SK-N-SH treated with all-trans-retinoic acid at 6 μM for 48 hours (cell line): ENCODE data around the gene KAT6B.

Experiments used
- ATAC-seq: fragments of 200-7000 bp; cut with Tn5 transposase; 3 replicates; pipeline ENCODE4 v1.9.1; 2020; ENCODE audit warnings: mild to moderate bottlenecking, moderate library complexity
- ARNTL ChIP-seq: fragments of 450-650 bp; formaldehyde crosslinking; IDR thresholded peaks from 2 replicates; pipeline ENCODE4 v1.5.0; 2020; ENCODE audit warnings: low read depth, mild to moderate bottlenecking, moderate library complexity, borderline replicate concordance
- BACH2 ChIP-seq: fragments of 250-450 bp; sonication (Bioruptor Pico); IDR thresholded peaks from 2 replicates; pipeline ENCODE4 v1.9.0; 2021; ENCODE audit warnings: mild to moderate bottlenecking, borderline replicate concordance
- CSDC2 ChIP-seq: fragments of 250-450 bp; sonication (Bioruptor Pico); IDR thresholded peaks from 2 replicates; pipeline ENCODE4 v1.5.0; 2020; ENCODE audit warnings: mild to moderate bottlenecking, moderate library complexity
- CSRNP3 ChIP-seq: fragments of 250-450 bp; sonication (Bioruptor Pico); IDR thresholded peaks from 2 replicates; pipeline ENCODE4 v1.5.1; 2021; ENCODE audit warnings: mild to moderate bottlenecking, moderate library complexity
- ESRRG ChIP-seq: fragments of 250-450 bp; sonication (Bioruptor Pico); IDR thresholded peaks from 2 replicates; pipeline ENCODE4 v1.6.1; 2021; ENCODE audit warnings: mild to moderate bottlenecking
- GLIS3 ChIP-seq: fragments of 250-450 bp; sonication (Bioruptor Pico); IDR thresholded peaks from 2 replicates; pipeline ENCODE4 v1.5.0; 2020; ENCODE audit warnings: mild to moderate bottlenecking, moderate library complexity
- ISL1 ChIP-seq: fragments of 250-450 bp; sonication (Bioruptor Pico); IDR thresholded peaks from 2 replicates; pipeline ENCODE4 v2.1.2; 2022; ENCODE audit warnings: mild to moderate bottlenecking, moderate library complexity
- OSR1 ChIP-seq: fragments of 250-450 bp; sonication (Bioruptor Pico); IDR thresholded peaks from 2 replicates; pipeline ENCODE4 v1.8.0; 2022; ENCODE audit warnings: moderate library complexity, mild to moderate bottlenecking, inconsistent platforms
- PATZ1 ChIP-seq: fragments of 250-450 bp; sonication (Bioruptor Pico); IDR thresholded peaks from 2 replicates; pipeline ENCODE4 v1.8.0; 2020; ENCODE audit warnings: mild to moderate bottlenecking, moderate library complexity, borderline replicate concordance
- PPARA ChIP-seq: fragments of 250-450 bp; sonication (Bioruptor Pico); IDR thresholded peaks from 2 replicates; pipeline ENCODE4 v1.5.0; 2020; ENCODE audit warnings: mild to moderate bottlenecking, borderline replicate concordance
- RARB ChIP-seq: fragments of 250-450 bp; sonication (Bioruptor Pico); IDR thresholded peaks from 2 replicates; pipeline ENCODE4 v1.8.0; 2021; ENCODE audit warnings: mild to moderate bottlenecking, moderate library complexity
- SNAI2 ChIP-seq: fragments of 250-450 bp; sonication (Bioruptor Pico); IDR thresholded peaks from 2 replicates; pipeline ENCODE4 v1.5.0; 2020; ENCODE audit warnings: mild to moderate bottlenecking, moderate library complexity
- TCF4 ChIP-seq: fragments of 250-450 bp; sonication (Bioruptor Pico); IDR thresholded peaks from 2 replicates; pipeline ENCODE4 v1.8.0; 2021; ENCODE audit warnings: mild to moderate bottlenecking, moderate library complexity, borderline replicate concordance
- TOX ChIP-seq: fragments of 250-450 bp; sonication (Bioruptor Pico); IDR thresholded peaks from 2 replicates; pipeline ENCODE4 v1.8.0; 2021; ENCODE audit warnings: mild to moderate bottlenecking, moderate library complexity, borderline replicate concordance
- ZFP3 ChIP-seq: fragments of 250-450 bp; sonication (Bioruptor Pico); IDR thresholded peaks from 2 replicates; pipeline ENCODE4 v1.5.0; 2020; ENCODE audit warnings: mild to moderate bottlenecking, moderate library complexity
- ZNF565 ChIP-seq: fragments of 450-650 bp; formaldehyde crosslinking; conservative IDR thresholded peaks from 2 replicates; pipeline ENCODE4 v1.5.0; 2020; ENCODE audit warnings: low read depth, mild to moderate bottlenecking, moderate library complexity
- ZNF70 ChIP-seq: fragments of 450-650 bp; formaldehyde crosslinking; IDR thresholded peaks from 2 replicates; pipeline ENCODE4 v1.5.0; 2020; ENCODE audit warnings: mild to moderate bottlenecking, moderate library complexity
- ZNF8 ChIP-seq: fragments of 450-650 bp; formaldehyde crosslinking; IDR thresholded peaks from 2 replicates; pipeline ENCODE4 v1.5.0; 2020; ENCODE audit warnings: mild to moderate bottlenecking, moderate library complexity
- TF ChIP-seq, protein P1 (sequence below): fragments of 250-450 bp; sonication (Bioruptor Pico); IDR thresholded peaks from 2 replicates; pipeline ENCODE4 v1.5.0; 2020; ENCODE audit warnings: mild to moderate bottlenecking, moderate library complexity
- TF ChIP-seq, protein P2 (sequence below): fragments of 250-450 bp; sonication (Bioruptor Pico); IDR thresholded peaks from 2 replicates; pipeline ENCODE4 v1.5.1; 2020; ENCODE audit warnings: low read depth, mild to moderate bottlenecking, moderate library complexity
- TF ChIP-seq, protein P3 (sequence below): fragments of 250-450 bp; sonication (Bioruptor Pico); IDR thresholded peaks from 2 replicates; pipeline ENCODE4 v1.8.0; 2021; ENCODE audit warnings: low read depth, mild to moderate bottlenecking, moderate library complexity, borderline replicate concordance

The KAT6B gene

GRCh38 chr10:74823791-74824183 lies 2.6 kb upstream of the KAT6B start:
- TF ChIP-seq TOX (CRISPR knock-in tag) (no peak), CSRNP3 (no peak), ZNF70 (CRISPR knock-in tag) (no peak), PPARA (no peak), ZFP3 (CRISPR knock-in tag) (no peak), ARNTL (CRISPR knock-in tag) (no peak), CSDC2 (CRISPR knock-in tag) (no peak), ZNF8 (CRISPR knock-in tag) (no peak), OSR1 (no peak)
- TF ChIP-seq, protein P1, sequence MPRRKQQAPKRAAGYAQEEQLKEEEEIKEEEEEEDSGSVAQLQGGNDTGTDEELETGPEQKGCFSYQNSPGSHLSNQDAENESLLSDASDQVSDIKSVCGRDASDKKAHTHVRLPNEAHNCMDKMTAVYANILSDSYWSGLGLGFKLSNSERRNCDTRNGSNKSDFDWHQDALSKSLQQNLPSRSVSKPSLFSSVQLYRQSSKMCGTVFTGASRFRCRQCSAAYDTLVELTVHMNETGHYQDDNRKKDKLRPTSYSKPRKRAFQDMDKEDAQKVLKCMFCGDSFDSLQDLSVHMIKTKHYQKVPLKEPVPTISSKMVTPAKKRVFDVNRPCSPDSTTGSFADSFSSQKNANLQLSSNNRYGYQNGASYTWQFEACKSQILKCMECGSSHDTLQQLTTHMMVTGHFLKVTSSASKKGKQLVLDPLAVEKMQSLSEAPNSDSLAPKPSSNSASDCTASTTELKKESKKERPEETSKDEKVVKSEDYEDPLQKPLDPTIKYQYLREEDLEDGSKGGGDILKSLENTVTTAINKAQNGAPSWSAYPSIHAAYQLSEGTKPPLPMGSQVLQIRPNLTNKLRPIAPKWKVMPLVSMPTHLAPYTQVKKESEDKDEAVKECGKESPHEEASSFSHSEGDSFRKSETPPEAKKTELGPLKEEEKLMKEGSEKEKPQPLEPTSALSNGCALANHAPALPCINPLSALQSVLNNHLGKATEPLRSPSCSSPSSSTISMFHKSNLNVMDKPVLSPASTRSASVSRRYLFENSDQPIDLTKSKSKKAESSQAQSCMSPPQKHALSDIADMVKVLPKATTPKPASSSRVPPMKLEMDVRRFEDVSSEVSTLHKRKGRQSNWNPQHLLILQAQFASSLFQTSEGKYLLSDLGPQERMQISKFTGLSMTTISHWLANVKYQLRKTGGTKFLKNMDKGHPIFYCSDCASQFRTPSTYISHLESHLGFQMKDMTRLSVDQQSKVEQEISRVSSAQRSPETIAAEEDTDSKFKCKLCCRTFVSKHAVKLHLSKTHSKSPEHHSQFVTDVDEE (CRISPR knock-in tag), result no peak
- ATAC-seq, result no peak

GRCh38 chr10:74824184-74824899 lies 2.1 kb upstream of the KAT6B start:
- TF ChIP-seq ARNTL (CRISPR knock-in tag) (no peak), ESRRG (no peak), GLIS3 (CRISPR knock-in tag) (no peak), CSDC2 (CRISPR knock-in tag) (no peak), PATZ1 (CRISPR knock-in tag) (no peak), ISL1 (CRISPR knock-in tag) (no peak), PPARA (no peak), BACH2 (CRISPR knock-in tag) (no peak), RARB (CRISPR knock-in tag) (no peak), OSR1 (no peak), TCF4 (CRISPR knock-in tag) (no peak)
- no peak for ATAC-seq

DNA sequence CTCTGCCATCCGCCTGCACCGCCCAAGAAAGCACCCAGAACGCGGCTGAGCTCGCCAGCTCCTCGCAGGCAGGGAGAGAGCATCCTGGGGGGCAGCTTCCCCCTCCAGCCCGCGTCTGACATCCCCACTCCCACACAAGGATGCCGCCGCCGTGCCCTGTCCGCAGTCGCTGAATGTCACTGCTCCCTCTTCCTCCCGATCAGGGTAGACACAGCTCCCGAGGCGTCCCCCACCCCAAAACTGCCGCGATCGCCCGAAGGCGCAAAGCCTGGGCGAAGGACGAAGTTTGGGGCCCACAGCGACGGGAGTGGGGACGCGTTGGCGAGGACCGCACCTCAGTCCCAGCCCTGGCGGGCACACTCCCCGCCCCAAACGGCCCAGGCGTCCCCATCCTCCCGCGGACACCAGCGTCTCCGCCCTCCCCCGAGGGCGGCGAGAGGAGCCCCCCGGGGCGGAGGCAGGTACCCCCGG lies 1.5 kb upstream of the KAT6B start:
- TF ChIP-seq, protein P2, sequence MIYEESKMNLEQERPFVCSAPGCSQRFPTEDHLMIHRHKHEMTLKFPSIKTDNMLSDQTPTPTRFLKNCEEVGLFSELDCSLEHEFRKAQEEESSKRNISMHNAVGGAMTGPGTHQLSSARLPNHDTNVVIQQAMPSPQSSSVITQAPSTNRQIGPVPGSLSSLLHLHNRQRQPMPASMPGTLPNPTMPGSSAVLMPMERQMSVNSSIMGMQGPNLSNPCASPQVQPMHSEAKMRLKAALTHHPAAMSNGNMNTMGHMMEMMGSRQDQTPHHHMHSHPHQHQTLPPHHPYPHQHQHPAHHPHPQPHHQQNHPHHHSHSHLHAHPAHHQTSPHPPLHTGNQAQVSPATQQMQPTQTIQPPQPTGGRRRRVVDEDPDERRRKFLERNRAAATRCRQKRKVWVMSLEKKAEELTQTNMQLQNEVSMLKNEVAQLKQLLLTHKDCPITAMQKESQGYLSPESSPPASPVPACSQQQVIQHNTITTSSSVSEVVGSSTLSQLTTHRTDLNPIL, result no peak
- TF ChIP-seq ESRRG (no peak), OSR1 (no peak), ZNF565 (CRISPR knock-in tag) (no peak), CSRNP3 (no peak), ARNTL (CRISPR knock-in tag) (no peak), ZFP3 (CRISPR knock-in tag) (no peak), SNAI2 (CRISPR knock-in tag) (no peak), ISL1 (CRISPR knock-in tag) (no peak), ZNF70 (CRISPR knock-in tag) (no peak), RARB (CRISPR knock-in tag) (no peak), ZNF8 (CRISPR knock-in tag) (no peak), PPARA (no peak)
- TF ChIP-seq, protein P3, sequence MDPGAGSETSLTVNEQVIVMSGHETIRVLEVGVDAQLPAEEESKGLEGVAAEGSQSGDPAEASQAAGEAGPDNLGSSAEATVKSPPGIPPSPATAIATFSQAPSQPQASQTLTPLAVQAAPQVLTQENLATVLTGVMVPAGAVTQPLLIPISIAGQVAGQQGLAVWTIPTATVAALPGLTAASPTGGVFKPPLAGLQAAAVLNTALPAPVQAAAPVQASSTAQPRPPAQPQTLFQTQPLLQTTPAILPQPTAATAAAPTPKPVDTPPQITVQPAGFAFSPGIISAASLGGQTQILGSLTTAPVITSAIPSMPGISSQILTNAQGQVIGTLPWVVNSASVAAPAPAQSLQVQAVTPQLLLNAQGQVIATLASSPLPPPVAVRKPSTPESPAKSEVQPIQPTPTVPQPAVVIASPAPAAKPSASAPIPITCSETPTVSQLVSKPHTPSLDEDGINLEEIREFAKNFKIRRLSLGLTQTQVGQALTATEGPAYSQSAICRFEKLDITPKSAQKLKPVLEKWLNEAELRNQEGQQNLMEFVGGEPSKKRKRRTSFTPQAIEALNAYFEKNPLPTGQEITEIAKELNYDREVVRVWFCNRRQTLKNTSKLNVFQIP (CRISPR knock-in tag), result no peak
- TF ChIP-seq, protein P1 (CRISPR knock-in tag), result no peak
- ATAC-seq, result no peak
